ENCODE data around the gene SPINK7. TPM values are rescaled to one million over a fixed set of nuclear protein-coding genes. Genes with fewer than 3 reads are reported as not detected.

Gene SPINK7
- total and polyA plus RNA-seq, 2 of the 4 experiments (the other 2 are of a cell fraction), result not detected

DNA sequence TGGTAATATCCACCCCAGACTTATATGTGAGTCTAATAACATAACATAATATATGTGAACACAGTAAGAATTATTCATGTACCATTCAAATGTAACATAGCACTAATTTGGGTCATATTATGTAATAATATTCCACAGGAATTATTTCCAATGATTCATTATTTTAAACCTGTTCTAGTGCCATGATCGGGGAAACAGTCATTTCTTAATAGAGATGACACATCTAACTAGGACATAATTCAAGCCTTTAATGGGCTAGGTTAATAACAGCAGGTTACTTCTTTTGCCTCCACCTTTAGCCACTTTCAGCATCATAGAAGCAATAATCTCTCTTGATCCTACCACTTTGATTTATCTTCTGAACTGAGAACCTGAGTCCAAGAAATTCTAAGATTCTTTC is 35.5 kb downstream of the SPINK7 start:
- WGBS, 2 experiments (ENCODE audit: extremely low coverage in 2 of 2, insufficient read length in 1 of 2), result no CpG with 5 or more reads among the region's 1 CpG
- Histone ChIP-seq H2AK9ac (replicated peaks; ENCODE audit: low read depth, low read length, poor library complexity) (no peak overlapping the region), H3K36me3 (ENCODE audit: control insufficient read depth, insufficient read depth, low read length) (no peaks in the 10 kb centered on the region), H3K18ac (ENCODE audit: low read depth, low read length) (no peak overlapping the region), H3K14ac (replicated peaks; ENCODE audit: low read depth, low read length) (no peak overlapping the region), H3K27ac (ENCODE audit: insufficient read depth, low read length) (no peak overlapping the region), H3K9ac (ENCODE audit: low read depth, low read length) (no peak overlapping the region), H3K4me3 (ENCODE audit: insufficient read depth, low read depth, low read length) (no peak overlapping the region), H4K5ac (ENCODE audit: low read depth, low read length) (no peak overlapping the region), H2AK5ac (ENCODE audit: low read depth, low read length) (no peak overlapping the region), H3K27me3 (ENCODE audit: control insufficient read depth, insufficient read depth, low read length) (no peaks in the 10 kb centered on the region), H3K4me1 (ENCODE audit: control insufficient read depth, insufficient read depth, low read length) (no peaks in the 10 kb centered on the region), H3K23ac (ENCODE audit: low read depth, low read length) (no peak overlapping the region), H2BK20ac (ENCODE audit: low read depth, low read length) (no peak overlapping the region), H3K79me1 (ENCODE audit: low read depth in 1 of 2, low read length in 2 of 2) (no peaks in the 10 kb centered on the region), H3K9me3 (ENCODE audit: control insufficient read depth, insufficient read depth, low read length) (no peaks in the 10 kb centered on the region), H2AFZ (replicated peaks; ENCODE audit: low read length, poor library complexity) (no peak overlapping the region), H4K8ac (ENCODE audit: low read depth in 2 of 2, low read length in 2 of 2) (no peak overlapping the region), H4K20me1 (ENCODE audit: insufficient read depth, low read length) (no peaks in the 10 kb centered on the region), H2BK120ac (ENCODE audit: low read depth, low read length) (no peak overlapping the region), H2BK15ac (ENCODE audit: low read depth, low read length) (no peak overlapping the region), H4K91ac (ENCODE audit: insufficient read depth, low read depth, low read length) (no peak overlapping the region), H3K9me1 (ENCODE audit: insufficient read depth, low read length) (no peaks in the 10 kb centered on the region), H3K56ac (ENCODE audit: extremely low read depth, insufficient read depth, low read length) (no peak overlapping the region), H3K4ac (ENCODE audit: low read depth, low read length) (no peak overlapping the region), H3K4me2 (ENCODE audit: low read depth, low read length) (no peak overlapping the region), H2BK5ac (ENCODE audit: low read depth, low read length, poor library complexity, severe bottlenecking) (no peak overlapping the region)
- no peak for ATAC-seq (ENCODE audit: low read depth)
- dilution Hi-C loops (cut with HindIII; ENCODE audit: low sequenced_read_pairs, unreplicated experiment) (no loop called here), in situ Hi-C loops (cut with MboI; ENCODE audit: low sequenced_read_pairs) (no loop called here), intact Hi-C loops (cut with micrococcal nuclease) (no loop called here)
- DNase-seq, result no peak
- no peak for TF ChIP-seq CHD1 (IDR thresholded peaks at IDR 0.05; ENCODE audit: low read depth, low read length)
- ChIA-PET POLR2A (ENCODE audit: unreplicated experiment) (no interaction called here), CTCF (no interaction called here)
- no TSS peak for BruUV-seq (replicated peaks)
